Prostate gland (tissue), 2 donors: ENCODE measurements around the gene BMI1.

Experiments used
- POLR2A ChIP-seq: fragments of 450-650 bp; IDR thresholded peaks from one replicate; pipeline ENCODE4 v1.6.1; 2016; ENCODE audit warnings: antibody characterized with exemption, mild to moderate bottlenecking
- TF ChIP-seq, protein P1 (sequence below), 4 experiments: fragments of 200-600 bp in 2 of 4; fragments of 450-650 bp in 2 of 4; sonication (generic) in 2 of 4; IDR thresholded peaks; 1 replicate in 3 of 4; 2 replicates in 1 of 4; pipeline ENCODE4 v1.5.1; 2016 to 2019; ENCODE audit warnings: antibody characterized with exemption in 4 of 4, mild to moderate bottlenecking in 2 of 4, moderate library complexity in 2 of 4

GRCh38 chr10:22338185-22338900 is 17.4 kb downstream of the BMI1 start:
- no peak for TF ChIP-seq POLR2A
- TF ChIP-seq, protein P1, sequence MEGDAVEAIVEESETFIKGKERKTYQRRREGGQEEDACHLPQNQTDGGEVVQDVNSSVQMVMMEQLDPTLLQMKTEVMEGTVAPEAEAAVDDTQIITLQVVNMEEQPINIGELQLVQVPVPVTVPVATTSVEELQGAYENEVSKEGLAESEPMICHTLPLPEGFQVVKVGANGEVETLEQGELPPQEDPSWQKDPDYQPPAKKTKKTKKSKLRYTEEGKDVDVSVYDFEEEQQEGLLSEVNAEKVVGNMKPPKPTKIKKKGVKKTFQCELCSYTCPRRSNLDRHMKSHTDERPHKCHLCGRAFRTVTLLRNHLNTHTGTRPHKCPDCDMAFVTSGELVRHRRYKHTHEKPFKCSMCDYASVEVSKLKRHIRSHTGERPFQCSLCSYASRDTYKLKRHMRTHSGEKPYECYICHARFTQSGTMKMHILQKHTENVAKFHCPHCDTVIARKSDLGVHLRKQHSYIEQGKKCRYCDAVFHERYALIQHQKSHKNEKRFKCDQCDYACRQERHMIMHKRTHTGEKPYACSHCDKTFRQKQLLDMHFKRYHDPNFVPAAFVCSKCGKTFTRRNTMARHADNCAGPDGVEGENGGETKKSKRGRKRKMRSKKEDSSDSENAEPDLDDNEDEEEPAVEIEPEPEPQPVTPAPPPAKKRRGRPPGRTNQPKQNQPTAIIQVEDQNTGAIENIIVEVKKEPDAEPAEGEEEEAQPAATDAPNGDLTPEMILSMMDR (IDR thresholded peaks at IDR 0.05) = no peak
